Adipocyte (in vitro differentiated cells): Measurements from ENCODE around the gene SNX1.
"Not testable (repeated sequence)": the region's sequence is repeated elsewhere in the genome, so short reads cannot be mapped to it uniquely, and the experiment has no call there.

Experiments
- DNase-seq: peaks from one replicate; pipeline ENCODE4 v3.0.0-alpha.2; 2015; ENCODE audit warnings: low read depth
- H3K27me3 ChIP-seq: replicated peaks from 2 replicates; pipeline ENCODE4 v1.7.0; 2013; ENCODE audit warnings: mild to moderate bottlenecking, low read length, moderate library complexity; ENCODE audit not compliant: control insufficient read depth, insufficient read depth
- H3K36me3 ChIP-seq: 2 replicates; pipeline ENCODE4 v1.7.0; 2013; ENCODE audit warnings: low read length, mild to moderate bottlenecking, moderate library complexity; ENCODE audit not compliant: control insufficient read depth, insufficient read depth, severe bottlenecking
- H3K4me1 ChIP-seq: 2 replicates; pipeline ENCODE4 v1.7.0; 2013; ENCODE audit warnings: mild to moderate bottlenecking, low read length, moderate library complexity; ENCODE audit not compliant: control insufficient read depth, insufficient read depth
- H3K4me3 ChIP-seq: 2 replicates; pipeline ENCODE4 v1.7.0; 2013; ENCODE audit warnings: mild to moderate bottlenecking, low read length, moderate library complexity
- H3K9ac ChIP-seq: 2 replicates; pipeline ENCODE4 v1.7.0; 2013; ENCODE audit warnings: mild to moderate bottlenecking, low read length, moderate library complexity
- H3K9me3 ChIP-seq: 2 replicates; pipeline ENCODE4 v1.7.0; 2013; ENCODE audit warnings: mild to moderate bottlenecking, low read length, moderate library complexity; ENCODE audit not compliant: control insufficient read depth

Gene SNX1

GRCh38 chr15:64095795-64096667, at the start of gene SNX1:
TSS of gene SNX1 (plus strand) at chr15:64095982. CDS start at chr15:64096014, 32 bp downstream.
- Histone ChIP-seq H3K4me1 (peaks cover 58% of the 10 kb centered on the region), H3K27me3 (no peaks in the 10 kb centered on the region), H3K9ac (peak within 1 kb of the TSS; percentile 92), H3K9me3 (no peaks in the 10 kb centered on the region), H3K4me3 (peak within 1 kb of the TSS; percentile 94), H3K36me3 (no peaks in the 10 kb centered on the region)
- DNase-seq: peak; percentile 98

DNA sequence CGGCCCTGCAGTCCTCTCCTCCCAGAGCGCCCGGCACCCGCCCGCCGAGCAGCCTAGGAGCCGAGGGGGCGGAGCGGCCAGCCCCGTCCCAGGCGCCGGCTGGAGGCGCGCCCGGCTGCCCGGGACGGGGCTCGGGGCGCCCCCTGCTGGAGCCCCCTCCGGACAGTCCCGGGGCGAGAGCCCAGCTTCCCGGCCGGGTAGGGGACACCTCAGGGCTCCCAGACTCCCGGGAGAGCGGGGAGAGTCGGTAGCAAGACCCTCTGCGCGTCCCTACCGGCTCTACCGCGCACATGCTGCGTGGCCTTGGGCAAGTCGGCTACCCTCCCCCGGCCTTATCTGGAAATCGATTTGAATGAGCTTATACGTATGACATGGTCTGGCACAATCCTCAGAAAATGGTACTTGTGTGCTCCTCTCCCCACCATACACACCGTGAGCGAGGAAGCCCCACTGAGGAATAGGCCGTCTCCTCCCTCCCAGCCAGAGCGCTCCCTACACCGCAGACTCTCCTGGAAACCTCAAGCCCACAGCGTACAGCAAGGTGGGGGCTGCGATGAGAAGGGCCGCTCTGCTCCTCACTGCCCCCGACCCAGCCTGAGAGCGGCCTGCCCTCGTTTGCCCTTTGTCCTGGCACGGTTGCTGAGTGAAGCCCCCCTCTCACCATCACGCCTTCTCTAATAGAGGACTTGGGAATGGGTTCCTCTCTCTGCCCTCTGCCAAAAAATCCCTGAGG, 49.2 kb upstream of the SNX1 start, which contains the start of gene DAPK2:
Gene DAPK2, minus strand, starts transcription at position 65 of the 733 bp plus-strand sequence. CDS start 6,224 bp downstream, outside the sequence.
- Histone ChIP-seq H3K9ac (peak within 1 kb of the TSS; percentile 84), H3K36me3 (no peaks in the 10 kb centered on the region), H3K4me3 (peak within 1 kb of the TSS; percentile 82), H3K4me1 (peaks cover 27% of the 10 kb centered on the region), H3K9me3 (no peaks in the 10 kb centered on the region), H3K27me3 (peaks cover 8% of the 10 kb centered on the region)
- peak; percentile 89 for DNase-seq

GRCh38 chr15:64048781-64049460, 46.9 kb upstream of the SNX1 start:
- no peak for DNase-seq
- Histone ChIP-seq H3K27me3 (peaks cover 8% of the 10 kb centered on the region), H3K4me3 (no peak overlapping the region), H3K9ac (no peak overlapping the region), H3K4me1 (peaks cover 27% of the 10 kb centered on the region), H3K9me3 (no peaks in the 10 kb centered on the region), H3K36me3 (no peaks in the 10 kb centered on the region)

DNA sequence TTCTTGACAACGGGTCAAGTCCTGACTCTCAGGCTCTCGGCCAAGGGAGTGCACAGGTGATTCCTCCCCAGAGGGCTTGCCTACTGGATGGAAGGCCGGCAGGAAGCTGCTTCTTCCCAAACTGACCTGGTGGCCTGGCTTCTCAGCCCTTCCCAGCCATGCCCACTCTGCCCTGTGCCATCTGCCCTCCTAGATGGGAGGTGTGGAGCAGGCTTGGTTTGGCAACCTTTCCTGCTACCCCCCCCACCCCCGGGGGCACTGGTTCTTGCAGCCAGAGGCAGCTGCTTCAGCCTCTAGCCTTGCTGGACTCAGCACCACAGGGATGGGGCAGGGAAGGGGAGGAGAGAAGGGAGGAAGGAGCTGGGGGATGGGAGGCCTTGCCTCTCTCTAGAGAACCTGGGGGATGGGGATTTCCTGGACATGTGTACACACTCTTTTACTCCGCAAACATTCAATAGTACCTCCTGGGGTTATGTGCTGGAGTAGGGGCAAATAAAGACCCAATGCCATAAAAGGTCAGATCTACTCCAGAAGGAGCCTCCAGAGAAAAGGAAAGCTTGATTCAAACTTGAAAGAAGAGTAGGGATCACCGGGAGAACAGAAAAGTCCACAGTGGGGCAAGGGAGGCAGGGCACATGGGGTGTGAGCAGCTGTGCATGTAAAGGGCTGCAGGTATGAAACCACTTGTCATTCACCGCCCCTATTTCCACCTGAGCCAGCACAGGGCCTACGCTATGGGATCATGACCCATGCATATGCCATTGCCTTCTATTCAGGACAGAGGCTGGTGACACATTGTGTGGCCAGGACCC, 45.3 kb upstream of the SNX1 start:
- DNase-seq: no peak

GRCh38 chr15:64051093-64051402, 44.7 kb upstream of the SNX1 start:
- H3K4me1 ChIP-seq: peaks cover 13% of the 10 kb centered on the region
- DNase-seq: no peak
- H3K9me3 ChIP-seq: no peaks in the 10 kb centered on the region
- no peak overlapping the region for H3K9ac ChIP-seq
- H3K4me3 ChIP-seq: no peak overlapping the region
- H3K27me3 ChIP-seq: peaks cover 8% of the 10 kb centered on the region
- H3K36me3 ChIP-seq: no peaks in the 10 kb centered on the region

More for the DNA sequence above, 45.3 kb upstream of the SNX1 start:
- Histone ChIP-seq H3K9ac (no peak overlapping the region), H3K27me3 (peaks cover 8% of the 10 kb centered on the region), H3K4me3 (no peak overlapping the region), H3K36me3 (no peaks in the 10 kb centered on the region), H3K4me1 (peaks cover 16% of the 10 kb centered on the region), H3K9me3 (no peaks in the 10 kb centered on the region)

- peak; percentile 50 for DNase-seq
- H3K9me3 ChIP-seq: no peaks in the 10 kb centered on the region
- peaks cover 12% of the 10 kb centered on the region for H3K4me1 ChIP-seq
- H3K9ac ChIP-seq: no peak overlapping the region
- H3K27me3 ChIP-seq: peaks cover 8% of the 10 kb centered on the region
- H3K36me3 ChIP-seq: no peaks in the 10 kb centered on the region
- no peak overlapping the region for H3K4me3 ChIP-seq
Measured at GRCh38 chr15:64051407-64052259, 44.1 kb upstream of the SNX1 start.

DNA sequence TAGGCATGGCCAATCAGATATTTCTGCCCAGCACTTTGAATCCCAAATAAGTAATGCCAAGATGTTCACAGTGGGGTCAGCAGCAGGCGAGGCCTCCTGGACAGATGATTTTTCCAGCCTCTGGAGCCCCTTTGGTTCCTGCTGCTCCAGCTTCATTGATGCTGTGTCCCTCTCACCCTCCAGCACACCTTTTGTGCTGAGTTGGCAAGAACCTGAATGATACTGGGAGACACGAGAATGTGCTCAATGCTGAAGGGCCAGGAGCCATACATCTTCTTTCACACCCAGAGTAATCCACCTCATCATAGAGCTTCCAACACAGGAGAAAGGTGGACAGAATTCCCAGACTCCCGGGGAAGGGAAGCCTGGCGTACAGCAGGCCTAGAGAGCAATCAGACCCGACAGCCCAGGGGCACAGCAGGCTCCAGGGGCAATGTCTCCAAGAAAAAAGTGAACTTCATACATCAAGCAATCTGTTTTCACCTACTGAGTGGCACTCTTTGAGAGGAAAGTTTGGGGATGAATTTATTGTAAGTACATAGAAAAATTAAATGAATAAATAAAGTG, 42.8 kb upstream of the SNX1 start:
- Histone ChIP-seq H3K9ac (no peak overlapping the region), H3K4me1 (peaks cover 6% of the 10 kb centered on the region), H3K27me3 (peaks cover 2% of the 10 kb centered on the region), H3K36me3 (no peaks in the 10 kb centered on the region), H3K9me3 (no peaks in the 10 kb centered on the region), H3K4me3 (no peak overlapping the region)
- no peak for DNase-seq

DNA sequence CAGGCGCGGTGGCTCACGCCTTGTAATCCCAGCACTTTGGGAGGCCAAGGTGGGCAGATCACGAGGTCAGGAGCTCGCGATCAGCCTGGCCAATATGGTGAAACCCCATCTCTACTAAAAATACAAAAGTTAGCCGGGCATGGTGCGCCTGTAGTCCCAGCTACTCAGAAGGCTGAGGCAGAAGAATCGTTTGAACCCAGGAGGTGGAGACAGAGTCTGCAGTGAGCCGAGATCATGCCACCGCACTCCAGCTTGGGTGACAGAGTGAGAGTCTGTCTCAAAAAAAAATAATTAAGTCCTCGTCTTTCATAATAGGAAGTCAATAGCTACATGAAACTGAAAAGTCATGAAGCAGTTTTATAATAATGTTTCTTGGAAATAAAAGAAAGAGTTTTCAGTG, 42.1 kb upstream of the SNX1 start:
- not testable (repeated sequence) for H3K9ac ChIP-seq, DNase-seq, H3K27me3 ChIP-seq, H3K9me3 ChIP-seq, H3K36me3 ChIP-seq, H3K4me3 ChIP-seq, H3K4me1 ChIP-seq

DNA sequence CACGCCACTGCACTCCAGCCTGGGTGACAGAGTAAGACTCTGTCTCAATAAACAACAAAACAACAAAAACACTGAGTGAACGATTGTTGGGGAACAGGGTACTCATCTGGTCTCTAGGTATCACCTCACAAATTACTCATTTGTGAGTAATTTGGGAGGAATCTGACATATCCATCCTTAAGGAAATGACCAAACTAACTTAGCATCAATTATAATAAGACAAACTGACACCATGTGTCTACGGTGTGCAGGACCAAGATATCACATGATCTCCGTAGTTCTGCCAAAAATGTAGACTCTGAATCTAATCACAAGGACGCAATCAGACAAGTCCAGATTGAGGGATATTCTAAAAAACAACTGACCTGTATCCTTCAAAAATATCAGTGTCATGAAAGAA, 37.5 kb upstream of the SNX1 start:
- no peak overlapping the region for H3K9ac ChIP-seq
- H3K36me3 ChIP-seq: no peaks in the 10 kb centered on the region
- H3K9me3 ChIP-seq: no peaks in the 10 kb centered on the region
- no peak overlapping the region for H3K4me3 ChIP-seq
- no peaks in the 10 kb centered on the region for H3K27me3 ChIP-seq
- no peaks in the 10 kb centered on the region for H3K4me1 ChIP-seq
- no peak for DNase-seq

GRCh38 chr15:64059104-64059503, 36.7 kb upstream of the SNX1 start:
- DNase-seq, H3K9me3 ChIP-seq, H3K4me1 ChIP-seq, H3K36me3 ChIP-seq, H3K4me3 ChIP-seq, H3K27me3 ChIP-seq, H3K9ac ChIP-seq: not testable (repeated sequence)
